GM12864 (cell line): ENCODE measurements around the gene FAM13A.

Experiments used
- DNase-seq: peaks from one replicate; pipeline ENCODE4 v3.0.0-alpha.2; 2011; ENCODE audit warnings: low read depth
- H3K4me3 ChIP-seq: 2 replicates; pipeline ENCODE4 v1.5.1; 2011; ENCODE audit warnings: mild to moderate bottlenecking, low read depth, low read length, control low read depth
- CTCF ChIP-seq: IDR thresholded peaks from 2 replicates; pipeline ENCODE4 v1.5.1; 2011; ENCODE audit warnings: low read depth, mild to moderate bottlenecking, moderate library complexity, low read length, control low read depth, inconsistent platforms; ENCODE audit errors: missing control alignments

FAM13A gene

GRCh38 chr4:88761861-88762523, 295.0 kb downstream of the FAM13A start:
- H3K4me3 ChIP-seq: no peak overlapping the region
- no peak for DNase-seq
- TF ChIP-seq CTCF: no peak

- H3K4me3 ChIP-seq: no peak overlapping the region
- DNase-seq: no peak
- TF ChIP-seq CTCF: no peak
Observed at GRCh38 chr4:88761342-88761741, 295.6 kb downstream of the FAM13A start.

GRCh38 chr4:88759895-88760290, 297.1 kb downstream of the FAM13A start:
- no peak overlapping the region for H3K4me3 ChIP-seq
- no peak for DNase-seq
- no peak for TF ChIP-seq CTCF

- no peak for TF ChIP-seq CTCF
- no peak overlapping the region for H3K4me3 ChIP-seq
Observed at GRCh38 chr4:88759039-88759894, 297.7 kb downstream of the FAM13A start.

GRCh38 chr4:88758264-88758663, 298.7 kb downstream of the FAM13A start:
- no peak for DNase-seq
- no peak overlapping the region for H3K4me3 ChIP-seq
- no peak for TF ChIP-seq CTCF

More at GRCh38 chr4:88759039-88759894, 297.7 kb downstream of the FAM13A start:
- no peak for DNase-seq

GRCh38 chr4:88757776-88758175, 299.2 kb downstream of the FAM13A start:
- no peak overlapping the region for H3K4me3 ChIP-seq
- no peak for TF ChIP-seq CTCF
- no peak for DNase-seq
